Amniotic stem cell (primary cell): ENCODE results near the gene FAM227B.
"Not testable (repeated sequence)": the region's sequence is repeated elsewhere in the genome, so short reads cannot be mapped to it uniquely, and the experiment has no call there.

ENCODE experiments used
- DNase-seq: peaks from one replicate; lab custom pipeline; 2025; lab: John Stamatoyannopoulos, UW

Gene FAM227B

DNA sequence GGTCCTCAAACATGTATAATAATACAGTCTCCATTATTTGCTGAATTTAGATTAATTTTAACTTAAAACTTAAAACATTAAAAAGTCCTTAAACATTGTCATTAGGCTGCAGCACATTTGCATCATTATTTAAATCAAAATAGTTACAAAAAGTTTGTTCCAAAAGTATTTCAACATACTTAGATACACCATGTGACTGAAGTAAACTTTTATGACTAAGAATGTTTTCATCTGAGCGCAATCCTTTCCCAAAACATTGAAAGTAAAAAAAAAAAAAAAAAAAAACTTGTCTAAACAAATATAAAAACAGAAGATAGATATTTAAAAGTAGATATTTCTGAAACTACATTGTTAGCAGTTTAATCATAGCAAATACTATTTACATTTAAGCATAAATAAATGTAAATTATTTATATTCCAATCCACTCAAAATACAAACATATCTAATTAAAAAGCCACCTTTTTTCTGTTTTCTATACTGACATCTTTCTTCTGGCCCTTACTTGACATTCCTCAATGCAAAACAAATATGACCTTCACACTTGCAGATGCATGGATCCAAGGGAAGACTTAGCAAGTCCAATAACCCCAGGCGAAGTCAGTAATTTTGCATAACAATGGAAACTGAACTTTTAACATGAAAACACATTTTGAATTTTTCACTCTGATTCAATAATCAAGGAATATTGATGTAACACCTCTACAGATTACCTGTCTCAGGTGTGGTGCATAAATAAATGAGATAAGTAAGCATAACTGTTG is 10.3 kb downstream of the FAM227B start:
- DNase-seq = no peak

DNA sequence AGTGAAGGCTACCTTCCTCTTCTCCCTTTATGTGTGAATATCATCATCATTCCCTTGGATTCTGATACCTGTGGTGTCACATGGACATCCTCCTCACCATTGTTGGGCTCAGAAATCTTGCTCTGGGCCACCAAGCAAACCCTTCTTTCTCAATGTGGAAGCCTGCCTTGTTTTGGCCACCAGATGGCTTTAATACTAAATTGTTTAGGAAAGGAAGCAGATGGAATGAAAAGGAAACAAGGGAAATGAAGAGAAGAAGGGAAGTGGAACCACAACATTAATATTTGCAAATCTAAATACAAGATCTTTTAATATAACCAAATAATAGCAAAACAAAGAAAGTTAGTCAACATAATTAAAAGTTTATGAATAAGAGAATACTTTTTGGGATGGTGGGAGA is 14.0 kb downstream of the FAM227B start:
- DNase-seq = no peak

DNA sequence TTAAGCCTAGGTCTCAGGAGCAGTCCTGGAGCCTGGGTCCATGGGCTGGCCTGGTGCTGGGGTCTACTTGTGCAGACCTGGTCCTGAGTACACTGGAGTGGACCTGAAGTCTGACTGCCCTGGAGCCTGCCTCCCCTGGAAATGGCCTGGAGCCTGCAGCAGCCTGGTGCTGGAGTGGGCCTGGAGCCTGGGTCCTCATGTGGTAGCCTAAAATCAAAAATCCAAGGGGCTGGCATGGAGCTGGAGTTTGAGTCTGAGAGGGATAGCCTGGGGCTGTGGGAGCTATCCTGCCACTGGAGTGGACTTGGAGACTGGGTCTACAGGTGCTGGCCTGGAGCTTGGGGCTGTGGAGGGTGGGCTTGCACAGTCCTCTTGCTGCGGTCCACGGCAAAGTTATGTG is 15.0 kb downstream of the FAM227B start:
- DNase-seq = no peak

DNA sequence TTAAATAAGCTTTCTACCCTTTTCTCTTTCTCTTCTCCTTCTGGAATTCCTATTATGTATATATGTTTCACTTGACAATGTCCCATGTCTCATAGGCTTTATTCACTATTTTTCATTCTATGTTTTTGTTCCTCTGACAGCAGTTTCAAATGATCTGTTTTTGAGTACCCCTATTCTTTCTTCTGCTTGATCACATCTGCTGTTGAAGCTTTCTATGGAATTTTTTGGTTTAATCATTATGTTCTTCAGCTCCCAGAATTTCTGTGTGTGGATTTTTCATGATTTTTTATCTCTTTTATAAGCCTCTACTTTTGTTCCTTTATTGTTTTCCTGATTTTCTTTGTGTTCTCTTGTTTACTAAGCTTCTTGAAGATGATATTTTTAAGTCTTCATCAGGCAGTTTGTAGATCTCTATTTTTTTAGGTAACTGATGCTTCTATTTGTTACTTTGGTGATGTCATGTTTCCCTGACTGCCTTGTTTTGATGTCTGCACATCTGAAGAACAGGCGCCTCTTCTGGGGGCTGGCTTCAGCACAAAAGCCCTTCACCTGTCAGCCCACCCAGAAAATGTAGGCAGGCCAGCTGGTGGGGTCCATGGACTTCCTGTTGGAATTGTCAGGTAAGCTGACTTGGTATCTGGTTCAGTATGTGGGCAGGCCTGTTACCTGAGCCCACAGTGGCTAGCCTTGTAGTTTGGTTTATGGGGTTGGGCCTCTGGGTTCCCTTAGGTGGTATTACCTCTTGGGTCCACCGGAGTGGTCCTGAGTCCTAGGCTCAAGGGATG is 15.8 kb downstream of the FAM227B start:
- DNase-seq = no peak

DNA sequence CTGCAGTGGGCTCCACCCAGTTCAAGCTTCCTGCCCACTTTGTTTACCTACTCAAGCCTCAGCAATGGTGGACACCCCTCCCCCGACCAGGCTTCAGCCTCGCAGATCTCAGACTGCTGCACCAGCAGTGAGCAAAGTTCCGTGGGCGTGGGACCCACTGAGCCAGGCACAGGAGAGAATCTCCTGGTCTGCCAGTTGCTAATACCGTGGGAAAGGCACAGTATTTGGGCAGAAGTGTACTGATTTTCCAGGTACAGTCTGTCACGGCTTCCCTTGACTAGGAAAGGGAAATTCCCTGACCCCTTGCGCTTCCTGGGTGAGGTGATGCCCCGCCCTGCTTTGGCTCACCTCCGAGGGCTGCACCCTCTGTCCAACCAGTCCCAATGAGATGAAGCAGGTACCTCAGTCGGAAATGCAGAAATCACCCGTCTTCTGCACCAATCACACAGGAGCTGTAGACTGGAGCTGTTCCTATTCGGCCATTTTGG is 27.7 kb downstream of the FAM227B start:
- DNase-seq = not testable (repeated sequence)

DNA sequence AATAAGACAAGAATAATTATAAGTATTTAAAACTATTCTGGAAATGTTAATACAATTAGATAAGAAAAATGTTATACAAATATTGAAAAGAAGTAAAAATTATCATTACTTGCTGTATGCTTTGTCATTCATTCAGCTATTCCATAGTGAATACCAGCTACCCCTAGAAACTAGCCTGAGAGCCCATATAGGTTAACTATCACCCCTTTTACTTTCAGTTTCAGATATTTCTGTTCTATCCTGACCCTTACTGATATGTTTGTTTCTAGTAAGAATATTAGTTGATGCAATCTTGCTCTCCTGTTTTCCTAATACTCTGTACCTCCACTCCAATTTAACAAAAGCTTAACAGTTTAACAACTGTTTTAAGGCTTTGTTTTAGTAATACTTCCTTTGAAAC is 31.6 kb downstream of the FAM227B start:
- DNase-seq = no peak

DNA sequence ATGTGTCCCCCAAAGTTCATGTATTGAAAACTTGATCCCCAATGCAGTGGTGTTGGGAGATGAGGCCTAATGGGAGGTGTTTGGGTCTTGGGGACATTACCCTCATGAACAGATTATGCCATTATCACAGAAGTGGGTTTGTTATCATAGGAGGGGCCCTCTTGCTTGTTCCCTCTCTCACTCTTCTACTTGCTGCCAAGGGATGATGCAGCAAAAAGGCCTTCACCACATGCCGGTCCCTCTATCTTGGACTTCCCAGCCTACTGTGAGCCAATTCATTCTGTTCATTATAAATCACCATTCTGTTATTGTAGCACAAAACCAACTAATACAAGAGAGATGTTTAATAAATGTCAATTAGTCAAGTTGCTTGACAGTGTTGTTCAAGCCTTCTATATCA is 47.2 kb downstream of the FAM227B start:
- DNase-seq = no peak

DNA sequence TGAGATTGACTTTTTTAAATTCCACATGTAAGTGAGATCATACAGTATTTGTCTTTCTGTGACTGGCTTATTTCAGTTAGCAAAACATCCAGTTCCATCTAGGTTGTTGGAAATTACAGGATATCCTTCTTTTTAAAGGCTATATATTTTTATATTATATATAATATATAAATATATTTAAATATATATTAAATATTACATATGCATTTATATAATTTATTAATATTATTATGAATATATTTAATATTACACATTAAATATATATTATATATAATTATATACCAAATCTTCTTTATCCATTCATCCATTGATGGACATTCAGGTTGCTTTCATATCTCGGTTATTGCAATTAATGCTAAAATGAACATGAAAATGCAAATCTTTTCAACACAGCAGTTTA is 49.9 kb downstream of the FAM227B start:
- DNase-seq = no peak

DNA sequence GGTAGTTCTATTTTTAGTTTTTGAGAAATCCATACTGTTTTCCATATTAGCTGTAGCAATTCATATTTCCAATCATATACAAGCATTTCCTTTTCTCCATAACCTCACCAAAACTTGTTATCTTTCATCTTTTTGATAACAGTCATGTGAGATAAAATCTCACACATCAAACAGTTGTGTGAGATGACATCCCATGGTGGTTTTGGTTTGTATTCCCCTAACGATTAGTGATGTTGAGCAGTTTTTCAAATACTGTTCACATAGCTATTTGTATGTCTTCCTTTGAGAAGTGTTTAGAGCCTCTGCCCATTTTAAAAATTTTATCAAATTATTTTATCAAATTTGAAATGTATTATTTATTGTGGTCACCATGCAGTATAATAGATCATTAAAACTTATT is 50.4 kb downstream of the FAM227B start:
- no peak for DNase-seq

DNA sequence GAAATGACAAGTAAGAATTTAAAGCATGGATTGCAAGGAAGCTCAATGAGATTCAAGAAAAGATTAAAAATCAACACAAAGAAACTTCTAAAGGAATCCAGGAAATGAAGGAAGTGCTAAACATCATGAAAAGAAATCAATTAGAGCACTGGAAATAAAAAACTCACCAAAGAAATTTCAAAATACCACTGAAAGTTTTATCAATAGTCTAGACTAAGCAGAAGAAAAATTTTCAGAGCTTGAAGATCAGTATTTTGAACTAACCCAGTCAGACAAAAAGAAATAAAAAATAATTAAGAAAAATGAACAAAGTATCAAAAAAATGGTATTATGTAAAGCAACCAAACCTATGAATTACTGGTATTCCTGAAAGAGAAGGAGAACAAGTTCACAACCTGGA is 60.6 kb downstream of the FAM227B start:
- DNase-seq = no peak

DNA sequence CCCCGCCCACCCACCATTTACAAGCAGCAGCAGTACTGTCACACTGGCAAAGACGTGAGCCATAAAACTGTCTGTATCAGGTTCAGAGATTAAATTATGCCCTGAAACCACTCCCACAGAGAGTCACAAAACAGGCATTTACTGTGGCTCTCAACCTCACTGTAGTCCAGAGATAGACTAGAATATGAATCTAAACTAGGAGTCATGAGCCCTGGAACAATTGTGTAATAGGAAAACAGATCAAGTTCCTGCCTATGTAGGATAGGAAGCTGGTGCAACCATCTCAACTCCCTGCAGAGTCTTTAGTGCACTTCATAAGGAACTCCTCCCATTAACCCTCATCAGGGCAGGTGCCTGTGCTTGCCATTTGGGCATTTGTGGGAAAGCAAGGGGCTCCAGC is 61.7 kb downstream of the FAM227B start:
- DNase-seq = no peak

DNA sequence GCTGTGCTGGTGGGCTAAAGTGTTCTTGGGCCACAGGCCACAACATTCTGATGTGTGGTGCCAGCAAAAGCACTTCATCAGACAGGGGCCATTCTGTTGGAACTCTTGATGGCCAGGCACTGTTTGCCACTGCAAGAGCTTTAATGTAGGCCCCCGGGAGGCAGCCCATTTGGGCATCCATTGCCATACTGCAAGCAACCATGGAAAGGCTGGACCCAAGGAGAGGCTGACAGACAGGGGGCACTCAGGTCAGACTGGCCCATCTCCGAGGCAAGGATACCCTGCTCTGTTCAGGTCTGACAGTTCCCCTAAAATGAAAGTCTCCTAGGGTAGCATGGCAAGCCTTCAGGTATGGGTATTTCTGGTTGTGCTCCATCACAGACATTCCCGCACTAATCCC is 64.2 kb downstream of the FAM227B start:
- DNase-seq = no peak

DNA sequence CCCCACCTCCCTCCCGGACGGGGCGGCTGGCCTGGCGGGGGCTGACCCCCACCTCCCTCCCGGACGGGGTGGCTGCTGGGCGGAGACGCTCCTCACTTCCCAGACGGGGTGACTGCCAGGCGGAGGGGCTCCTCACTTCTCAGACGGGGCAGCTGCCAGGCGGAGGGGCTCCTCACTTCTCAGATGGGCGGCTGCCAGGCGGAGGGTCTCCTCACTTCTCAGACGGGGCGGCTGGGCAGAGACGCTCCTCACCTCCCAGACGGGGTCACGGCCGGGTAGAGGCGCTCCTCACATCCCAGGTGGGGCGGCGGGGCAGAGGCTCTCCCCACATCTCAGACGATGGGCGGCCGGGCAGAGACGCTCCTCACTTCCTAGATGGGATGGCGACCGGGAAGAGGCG is 70.3 kb downstream of the FAM227B start:
- DNase-seq = not testable (repeated sequence)

DNA sequence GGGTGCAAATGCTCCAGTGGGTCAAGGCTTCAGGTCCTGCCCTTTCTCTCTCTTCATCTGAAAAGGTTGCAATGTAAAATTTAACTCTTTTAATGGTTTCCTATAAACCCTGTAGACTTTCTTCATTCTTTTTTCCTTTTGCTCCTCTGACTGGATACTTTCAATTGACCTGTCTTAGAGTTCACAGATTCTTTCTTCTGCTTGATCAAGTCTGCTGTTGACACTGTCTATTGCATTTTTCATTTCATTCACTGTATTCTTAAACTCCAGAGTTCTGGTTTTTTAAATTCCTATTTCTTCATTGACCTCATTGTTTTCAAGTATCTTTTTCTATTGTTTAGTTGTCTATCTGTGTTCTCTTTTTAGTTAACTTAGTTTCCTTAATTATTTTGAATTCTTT is 82.1 kb downstream of the FAM227B start:
- DNase-seq = no peak

DNA sequence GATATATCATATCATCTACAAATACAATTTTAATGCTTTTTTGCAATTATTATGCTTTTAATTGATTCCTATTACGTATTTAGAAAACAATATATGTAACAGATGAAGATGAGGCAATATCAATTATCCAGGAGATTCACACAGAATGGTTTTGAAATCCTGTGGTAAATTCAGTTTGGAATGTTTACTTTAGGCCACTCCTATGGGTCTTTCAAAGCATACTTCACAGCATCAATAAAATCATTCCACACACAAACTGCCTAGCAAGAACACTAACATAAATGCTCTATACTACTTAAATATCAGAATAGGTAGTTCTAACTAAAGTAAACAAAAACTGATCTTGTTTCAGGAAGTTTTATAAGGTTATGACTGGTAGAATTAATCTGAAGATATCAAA is 90.5 kb downstream of the FAM227B start:
- no peak for DNase-seq

DNA sequence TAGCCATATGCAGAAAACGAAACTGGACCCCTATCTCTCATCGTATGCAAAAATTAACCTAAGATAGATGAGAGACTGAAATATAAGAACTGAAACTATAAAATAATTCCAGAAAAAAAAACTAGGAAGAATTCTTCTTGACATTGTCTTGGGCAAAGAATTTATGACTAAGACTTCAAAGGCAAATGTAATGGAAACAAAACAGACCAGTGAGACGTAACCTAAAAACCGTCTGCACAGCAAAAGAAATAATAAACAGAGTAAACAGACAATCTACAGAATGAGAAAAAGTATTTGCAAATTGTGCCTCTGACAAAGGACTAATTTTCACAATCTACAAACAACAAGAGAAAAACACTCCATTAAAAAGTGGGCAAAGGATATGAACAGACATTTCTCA is 92.3 kb downstream of the FAM227B start:
- DNase-seq = no peak

DNA sequence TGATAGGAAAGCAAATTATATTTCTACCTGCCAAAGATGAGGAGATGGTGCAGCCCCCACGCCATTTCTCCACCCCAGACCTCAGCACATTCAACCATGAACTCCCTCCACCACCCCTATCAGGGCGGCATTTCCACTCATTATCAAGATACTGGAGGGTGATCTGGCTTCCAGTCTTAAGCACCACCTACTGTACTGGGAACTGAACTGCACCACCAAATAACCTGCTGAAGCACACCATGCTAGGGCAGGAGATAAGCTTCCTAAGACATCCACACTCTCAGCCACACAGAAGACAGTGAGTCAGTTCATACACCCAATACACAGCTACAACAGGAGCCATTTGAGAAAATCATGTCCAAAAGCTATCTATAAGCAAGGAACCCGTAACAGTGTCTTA is 98.8 kb downstream of the FAM227B start:
- DNase-seq = no peak

DNA sequence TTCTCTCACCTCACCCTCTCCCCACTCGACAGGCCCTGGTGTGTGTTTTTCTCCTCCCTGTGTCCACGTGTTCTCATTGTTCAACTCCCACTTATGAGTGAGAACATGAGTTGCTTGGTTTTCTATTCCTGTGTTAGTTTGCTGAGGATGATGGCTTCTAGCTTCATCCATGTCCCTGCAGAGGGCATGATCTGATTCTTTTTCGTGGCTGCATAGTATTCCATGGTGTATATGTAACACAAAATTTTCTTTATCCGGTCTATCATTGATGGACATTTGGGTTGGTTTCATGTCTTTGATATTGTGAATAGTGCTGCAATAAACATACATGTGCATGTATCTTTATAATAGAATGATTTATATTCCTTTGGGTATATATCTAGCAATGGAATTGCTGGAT is 107.9 kb downstream of the FAM227B start:
- DNase-seq = not testable (repeated sequence)

DNA sequence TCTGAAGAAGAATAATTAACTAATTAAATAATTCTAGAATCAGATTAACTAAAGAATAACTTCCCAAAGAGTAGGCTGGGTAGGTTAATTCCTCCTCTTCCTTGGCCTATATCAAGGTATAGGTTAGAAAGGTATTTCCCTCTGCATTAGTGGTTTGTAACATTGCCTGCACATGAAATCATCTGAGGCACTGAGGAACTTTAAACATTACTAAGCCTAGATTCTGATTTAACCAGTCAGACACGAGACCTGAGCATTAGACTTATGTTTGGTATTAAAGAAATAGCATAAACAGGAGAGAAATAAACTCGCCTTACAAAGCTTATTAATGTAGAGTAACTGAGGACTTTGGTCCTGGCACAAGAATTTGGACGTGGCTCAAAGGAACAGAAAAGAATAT is 113.4 kb downstream of the FAM227B start:
- DNase-seq = no peak

DNA sequence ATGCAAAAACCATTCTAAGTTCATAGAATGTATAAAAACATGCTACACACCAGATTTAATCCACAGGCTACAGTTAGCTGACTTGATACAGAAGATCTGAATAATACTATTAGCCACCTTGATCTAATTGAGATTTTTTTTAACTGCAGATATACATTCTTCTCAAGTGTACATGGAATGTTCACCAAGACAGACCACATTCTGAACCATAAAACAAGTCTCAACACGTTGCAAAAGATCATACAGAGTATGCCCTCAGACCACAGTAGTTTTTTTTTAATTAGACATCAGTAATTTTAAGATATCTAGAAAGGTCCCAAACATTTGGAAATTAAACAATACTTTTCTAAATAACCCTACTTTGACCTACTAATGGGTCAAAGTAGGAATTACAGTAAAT is 114.3 kb downstream of the FAM227B start:
- no peak for DNase-seq

DNA sequence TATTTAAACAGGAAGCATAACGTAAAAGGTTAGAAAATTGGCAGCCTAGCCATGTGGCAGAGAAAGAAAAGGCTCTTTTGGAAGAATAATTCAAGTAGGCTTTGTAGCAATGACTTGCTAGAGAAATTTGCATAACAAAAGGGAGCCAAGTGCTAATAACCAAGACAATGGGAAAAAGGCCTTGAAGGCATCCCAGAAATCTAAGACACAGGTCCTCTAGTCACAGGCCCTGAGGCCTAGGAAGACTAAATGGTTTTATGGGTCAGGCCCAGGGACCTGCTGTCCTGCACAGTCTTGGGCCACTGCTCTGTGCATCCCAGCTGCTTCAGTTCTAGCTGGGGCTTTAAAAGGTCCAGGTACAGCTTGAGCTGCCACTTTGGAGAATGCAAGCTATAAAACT is 119.0 kb downstream of the FAM227B start:
- no peak for DNase-seq

DNA sequence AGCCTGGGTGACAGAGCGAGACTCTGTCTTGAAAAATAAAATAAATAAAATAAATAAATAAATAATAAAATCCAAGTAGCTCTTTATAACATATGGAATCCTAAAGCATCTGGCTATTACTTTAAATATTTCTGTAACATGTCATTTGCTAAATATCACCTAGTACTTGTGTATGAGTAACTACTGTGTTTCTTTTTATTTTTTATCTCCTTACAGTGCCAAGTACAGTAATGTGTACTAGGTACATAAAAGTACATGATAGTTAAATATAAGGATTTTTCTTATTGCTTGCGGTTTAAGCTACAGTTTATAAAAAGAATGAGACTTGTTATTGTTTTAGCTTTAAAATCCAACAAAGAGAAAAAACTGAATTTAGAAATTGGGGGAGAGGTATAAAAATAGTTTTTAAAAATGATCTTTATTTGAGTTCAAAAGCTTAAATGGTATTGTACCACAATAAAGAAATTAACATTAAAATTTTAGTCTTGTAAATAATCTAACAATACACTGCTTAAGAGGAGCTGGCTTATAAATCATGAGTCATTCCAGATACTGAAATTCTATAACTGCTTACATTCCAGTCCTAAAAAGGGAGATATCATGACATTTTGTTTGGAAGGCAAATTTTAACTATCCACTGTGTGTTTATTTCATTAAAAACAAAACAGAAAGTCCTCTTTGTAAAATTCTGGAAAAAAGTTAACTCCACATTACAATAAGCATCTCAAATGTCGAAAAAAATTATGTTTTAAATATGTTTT is 124.4 kb downstream of the FAM227B start:
- no peak for DNase-seq

DNA sequence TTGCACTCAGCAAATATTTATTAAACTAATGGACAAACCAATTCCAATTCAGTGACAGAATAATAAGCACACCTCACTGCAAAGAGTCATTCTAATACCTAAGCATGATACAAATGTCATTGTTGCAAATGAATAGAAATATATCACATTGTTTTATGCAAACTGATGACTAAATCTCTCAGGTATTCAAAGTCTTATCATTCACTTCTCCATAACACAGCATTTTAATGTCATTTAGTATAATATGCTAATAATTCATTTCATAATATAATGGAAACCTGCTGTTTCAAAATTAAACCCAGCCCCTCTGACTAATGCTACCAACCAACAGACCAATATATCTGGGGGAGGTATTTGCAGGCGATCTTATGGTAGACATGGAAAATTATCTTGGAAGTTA is 125.8 kb downstream of the FAM227B start:
- DNase-seq = no peak
